GM12892 (cell line): ENCODE results near the gene PRDM16.

ENCODE experiments used
- DNase-seq: peaks from one replicate; pipeline ENCODE4 v3.0.0; 2011; ENCODE audit not compliant: insufficient read length
- FAIRE-seq: peaks from 2 replicates; lab custom pipeline; 2011; peaks lifted over from hg19 to GRCh38; lab: Jason Lieb, UNC
- POLR2A ChIP-seq: IDR thresholded peaks from 2 replicates; pipeline ENCODE4 v1.6.1; 2011; ENCODE audit warnings: low read depth, low read length, control low read depth
- POLR2AphosphoS5 ChIP-seq: IDR thresholded peaks from 2 replicates; pipeline ENCODE4 v1.6.1; 2011; ENCODE audit warnings: low read depth, low read length, control low read depth
- TAF1 ChIP-seq: IDR thresholded peaks from 2 replicates; pipeline ENCODE4 v1.6.1; 2011; ENCODE audit warnings: low read depth, mild to moderate bottlenecking, control low read depth, low read length, borderline replicate concordance

Gene PRDM16

DNA sequence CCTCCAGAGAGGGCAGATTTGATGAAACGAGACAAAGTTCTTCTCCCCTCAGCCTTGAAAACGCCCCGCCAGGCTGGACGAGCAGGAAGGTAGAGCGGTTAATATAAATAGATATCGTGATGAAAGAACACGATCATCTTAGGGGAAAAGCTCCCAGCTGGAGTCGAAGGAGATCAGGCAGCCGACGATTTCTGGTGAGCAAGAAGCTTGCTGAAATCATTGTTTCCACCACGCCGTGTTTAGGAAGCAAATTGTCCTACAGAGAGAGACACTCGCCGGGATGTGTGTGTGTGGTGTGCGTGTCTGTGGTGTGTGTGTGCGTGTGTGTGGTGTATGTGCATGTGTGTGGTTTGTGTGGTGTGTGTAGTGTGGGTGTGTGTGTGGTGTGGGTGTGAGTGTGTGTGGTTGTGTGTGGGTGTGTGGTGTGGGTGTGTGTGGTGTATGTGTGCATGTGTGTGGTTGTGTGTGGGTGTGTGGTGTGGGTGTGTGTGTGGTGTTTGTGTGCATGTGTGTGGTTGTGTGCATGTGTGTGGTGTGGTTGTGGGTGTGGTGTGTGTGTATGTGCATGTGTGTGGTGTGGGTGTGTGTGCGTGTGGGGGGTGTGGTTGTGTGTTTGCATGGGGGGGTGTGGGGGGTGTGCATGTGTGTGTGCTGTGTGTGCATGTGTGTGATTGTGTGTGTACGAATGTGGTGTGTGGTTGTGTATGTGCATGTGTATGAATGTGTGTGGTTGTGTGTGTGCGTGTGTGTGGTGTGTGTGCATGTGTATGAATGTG, 340.6 kb downstream of the PRDM16 start:
- FAIRE-seq (no peak), DNase-seq (no peak)
- TF ChIP-seq POLR2AphosphoS5: no peak
- TF ChIP-seq TAF1: no peak
- no peak for TF ChIP-seq POLR2A

DNA sequence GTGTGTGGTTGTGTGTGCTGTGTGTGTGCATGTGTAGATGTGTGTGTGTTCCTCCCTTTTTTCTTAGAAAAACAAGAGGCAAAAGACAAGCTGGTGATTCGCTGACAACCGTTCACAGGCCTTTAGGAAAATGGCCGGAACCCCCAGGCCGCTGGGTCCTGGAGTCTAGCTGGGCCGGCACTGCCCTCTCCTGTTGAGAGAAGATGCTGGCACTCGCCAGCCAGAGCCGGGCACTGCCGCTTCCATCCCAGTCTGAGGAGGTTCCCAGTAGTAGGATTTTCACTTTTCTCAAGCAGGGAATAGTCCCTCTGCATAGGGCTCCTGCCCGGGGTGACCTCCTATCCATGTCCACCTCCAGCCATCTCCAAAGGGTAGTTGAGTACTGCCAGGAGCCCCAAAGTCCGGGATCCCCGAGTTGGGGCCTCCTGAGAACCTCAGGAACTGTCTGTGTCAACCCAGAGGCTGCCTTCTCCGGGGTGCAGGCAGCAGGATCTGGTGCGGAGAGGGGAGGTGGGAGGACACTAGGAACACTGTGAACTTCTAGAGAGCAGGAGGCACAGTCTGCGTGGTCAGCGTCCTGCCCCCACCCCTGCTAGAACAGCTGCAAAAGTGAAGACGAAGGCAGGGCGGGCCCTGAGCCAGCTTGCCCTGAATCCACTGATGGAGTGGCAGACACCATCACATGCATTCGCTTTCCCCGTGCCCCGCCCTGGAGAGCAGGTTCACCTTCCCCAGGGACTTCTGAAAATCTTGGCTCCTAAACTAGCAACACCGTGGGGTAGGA, 341.3 kb downstream of the PRDM16 start:
- DNase-seq (no peak), FAIRE-seq (no peak)
- TF ChIP-seq TAF1: no peak
- no peak for TF ChIP-seq POLR2AphosphoS5
- TF ChIP-seq POLR2A: no peak

DNA sequence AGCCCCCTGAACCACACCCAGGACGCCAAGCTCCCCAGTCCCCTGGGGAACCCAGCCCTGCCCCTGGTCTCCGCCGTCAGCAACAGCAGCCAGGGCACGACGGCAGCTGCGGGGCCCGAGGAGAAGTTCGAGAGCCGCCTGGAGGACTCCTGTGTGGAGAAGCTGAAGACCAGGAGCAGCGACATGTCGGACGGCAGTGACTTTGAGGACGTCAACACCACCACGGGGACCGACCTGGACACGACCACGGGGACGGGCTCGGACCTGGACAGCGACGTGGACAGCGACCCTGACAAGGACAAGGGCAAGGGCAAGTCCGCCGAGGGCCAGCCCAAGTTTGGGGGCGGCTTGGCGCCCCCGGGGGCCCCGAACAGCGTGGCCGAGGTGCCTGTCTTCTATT, 342.8 kb downstream of the PRDM16 start:
- TF ChIP-seq POLR2A (no peak), TAF1 (no peak), POLR2AphosphoS5 (no peak)
- FAIRE-seq (no peak), DNase-seq (no peak)

GRCh38 chr1:3412376-3412775, 343.4 kb downstream of the PRDM16 start:
- TF ChIP-seq POLR2A (no peak), TAF1 (no peak), POLR2AphosphoS5 (no peak)
- DNase-seq (no peak), FAIRE-seq (no peak)

DNA sequence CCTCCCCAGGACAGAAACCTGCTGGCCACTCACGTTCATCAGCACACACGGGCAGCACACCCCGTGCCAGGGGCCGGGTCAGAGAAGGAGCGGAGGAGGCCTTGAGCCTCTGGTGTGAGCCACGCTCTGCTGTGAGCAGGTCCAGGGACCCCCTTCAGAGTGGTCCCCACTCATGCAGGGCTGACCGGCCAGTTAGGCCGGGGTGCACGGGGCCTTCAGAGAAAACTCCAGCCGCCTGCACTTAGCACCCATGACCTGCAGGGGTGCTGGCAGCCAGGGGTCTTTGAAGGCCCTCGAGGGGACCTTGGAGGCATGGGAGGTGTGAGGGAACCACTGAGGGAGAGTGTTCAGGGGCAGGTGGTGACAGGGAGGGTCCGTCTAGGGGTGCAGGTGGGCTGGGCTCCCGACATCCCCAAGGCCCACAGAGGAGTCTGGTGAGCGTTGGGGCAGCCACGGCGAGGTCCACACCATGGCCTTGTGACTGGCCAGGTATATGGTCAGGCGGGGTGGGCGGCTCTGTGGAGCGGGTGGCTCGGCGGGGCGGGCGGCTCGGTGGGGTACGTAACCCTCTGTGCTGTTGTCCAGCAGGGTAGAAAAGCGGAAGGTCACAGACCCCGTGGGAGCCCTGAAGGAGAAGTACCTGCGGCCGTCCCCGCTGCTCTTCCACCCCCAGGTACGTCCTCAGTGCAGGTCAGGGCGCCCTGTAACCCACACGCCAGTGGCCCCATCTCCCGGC, 345.1 kb downstream of the PRDM16 start:
- DNase-seq (no peak), FAIRE-seq (no peak)
- TF ChIP-seq TAF1: no peak
- no peak for TF ChIP-seq POLR2AphosphoS5
- TF ChIP-seq POLR2A: no peak

DNA sequence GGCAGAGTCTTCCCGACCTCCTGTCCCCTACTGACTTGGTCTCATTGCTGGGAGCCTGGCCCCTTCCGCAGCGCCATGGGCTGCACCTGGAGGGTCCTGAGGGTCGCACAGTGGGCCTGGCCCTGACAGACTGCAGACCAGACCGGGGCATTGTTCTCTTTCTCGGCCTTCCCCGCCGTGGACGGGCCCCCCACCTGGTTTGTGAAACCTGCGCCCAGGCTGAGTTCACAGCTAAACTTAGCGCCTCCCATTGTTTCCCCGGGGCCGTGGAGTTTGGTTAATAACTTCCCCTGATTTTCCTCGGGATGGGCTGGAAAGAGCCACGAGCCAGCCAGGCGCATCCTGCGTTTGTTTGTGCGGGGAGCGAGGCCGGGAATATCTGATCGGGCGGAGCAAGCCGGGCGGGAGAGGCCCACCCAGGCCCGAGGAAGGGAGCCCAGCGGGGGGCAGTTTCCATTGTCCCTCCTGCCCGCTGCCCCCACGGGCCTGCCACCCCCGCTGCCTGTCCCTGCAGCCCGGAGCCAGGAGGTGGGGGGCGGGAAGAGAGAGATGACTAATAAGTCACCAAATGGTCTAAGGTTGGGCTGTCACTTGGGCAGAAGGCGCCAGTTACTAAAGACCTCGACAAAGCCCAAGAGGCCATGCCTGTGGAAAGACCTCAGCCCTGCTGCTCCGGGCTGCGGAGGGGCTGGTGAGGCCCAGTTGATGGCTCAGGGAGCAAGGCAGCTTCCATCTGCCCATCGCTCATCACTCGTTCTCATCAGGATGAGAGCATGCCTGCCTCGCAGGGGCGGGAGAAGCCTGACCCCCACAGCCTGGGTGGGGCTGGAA, 346.5 kb downstream of the PRDM16 start:
- DNase-seq (no peak), FAIRE-seq (no peak)
- TF ChIP-seq POLR2AphosphoS5: no peak
- no peak for TF ChIP-seq TAF1
- TF ChIP-seq POLR2A: no peak

- DNase-seq (no peak), FAIRE-seq (no peak)
- no peak for TF ChIP-seq POLR2A
- no peak for TF ChIP-seq TAF1
- no peak for TF ChIP-seq POLR2AphosphoS5
Measured at GRCh38 chr1:3417082-3417739, 348.2 kb downstream of the PRDM16 start.

DNA sequence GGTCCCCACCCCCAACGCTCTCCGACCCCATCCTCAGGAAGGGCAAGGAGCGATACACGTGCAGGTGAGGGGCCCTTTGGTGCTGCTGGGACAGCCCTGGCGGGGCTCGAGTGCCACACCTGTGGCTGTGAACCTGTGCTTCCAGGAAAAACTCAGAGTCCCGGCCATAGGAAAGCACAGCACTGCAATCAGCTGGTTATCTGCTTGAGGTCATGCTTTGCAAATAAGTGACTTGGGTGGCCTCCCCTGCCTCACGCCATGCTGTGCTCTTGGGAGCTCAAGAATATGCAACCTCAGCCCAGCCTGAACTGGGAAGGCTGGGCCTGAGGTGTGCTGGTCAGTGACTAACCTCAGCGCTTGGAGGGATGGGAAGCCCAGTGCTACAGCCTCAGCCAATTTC, 348.9 kb downstream of the PRDM16 start:
- no peak for FAIRE-seq

GRCh38 chr1:3418600-3418999, 349.6 kb downstream of the PRDM16 start:
- no peak for TF ChIP-seq POLR2AphosphoS5
- no peak for TF ChIP-seq TAF1
- TF ChIP-seq POLR2A: no peak
- no peak for FAIRE-seq

More for the DNA sequence above, 348.9 kb downstream of the PRDM16 start:
- DNase-seq: no peak
- no peak for TF ChIP-seq POLR2A
- TF ChIP-seq POLR2AphosphoS5: no peak
- no peak for TF ChIP-seq TAF1

DNA sequence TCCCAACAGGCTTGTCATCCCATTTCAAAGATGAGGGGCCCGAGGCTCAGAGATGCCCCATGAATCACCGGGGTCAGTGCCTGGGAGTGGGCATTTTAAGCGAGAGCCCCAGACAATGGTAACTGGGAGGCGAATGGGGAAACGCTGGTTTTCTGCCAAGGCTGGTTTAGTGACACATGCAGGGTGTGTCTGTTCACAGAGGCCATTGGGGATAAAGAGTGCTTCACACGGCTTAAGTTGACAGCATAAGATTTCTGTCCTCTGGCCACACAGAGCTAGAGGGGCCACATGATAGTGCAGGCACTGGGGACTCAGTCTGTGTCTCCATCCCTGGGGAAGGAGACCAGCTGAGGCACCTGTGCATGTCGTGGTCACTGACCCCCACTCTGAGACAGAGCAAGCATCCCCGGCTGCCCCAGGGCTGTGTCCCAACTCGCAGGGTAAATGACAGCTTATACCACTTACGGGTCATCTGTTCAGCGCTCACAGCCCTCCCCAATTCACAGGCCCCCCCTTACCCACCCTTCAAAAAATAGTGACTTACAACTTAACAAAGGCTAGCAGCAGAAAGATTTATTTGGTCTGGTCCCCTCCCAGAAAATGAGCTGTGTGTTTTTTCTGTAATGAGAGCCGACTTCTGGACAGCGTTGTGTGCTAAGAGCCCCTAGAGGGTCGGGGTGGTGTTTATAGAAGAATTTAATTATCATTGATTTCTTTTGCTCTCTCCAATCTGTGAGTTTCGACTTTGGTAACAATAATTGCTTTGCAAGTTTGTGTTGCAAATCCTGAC, 350.6 kb downstream of the PRDM16 start:
- FAIRE-seq (no peak), DNase-seq (no peak)
- TF ChIP-seq TAF1: no peak
- no peak for TF ChIP-seq POLR2AphosphoS5
- no peak for TF ChIP-seq POLR2A

More at GRCh38 chr1:3418600-3418999, 349.6 kb downstream of the PRDM16 start:
- no peak for DNase-seq
